ENCODE data around the gene PCNP. TPM values are rescaled to one million over a fixed set of nuclear protein-coding genes. Genes with fewer than 3 reads are reported as not detected.
"Not testable (repeated sequence)": the region's sequence is repeated elsewhere in the genome, so short reads cannot be mapped to it uniquely, and the experiment has no call there.

Gene PCNP, protein sequence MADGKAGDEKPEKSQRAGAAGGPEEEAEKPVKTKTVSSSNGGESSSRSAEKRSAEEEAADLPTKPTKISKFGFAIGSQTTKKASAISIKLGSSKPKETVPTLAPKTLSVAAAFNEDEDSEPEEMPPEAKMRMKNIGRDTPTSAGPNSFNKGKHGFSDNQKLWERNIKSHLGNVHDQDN
- 100 to 1,000 TPM; 196 to 205 TPM for total RNA-seq

DNA sequence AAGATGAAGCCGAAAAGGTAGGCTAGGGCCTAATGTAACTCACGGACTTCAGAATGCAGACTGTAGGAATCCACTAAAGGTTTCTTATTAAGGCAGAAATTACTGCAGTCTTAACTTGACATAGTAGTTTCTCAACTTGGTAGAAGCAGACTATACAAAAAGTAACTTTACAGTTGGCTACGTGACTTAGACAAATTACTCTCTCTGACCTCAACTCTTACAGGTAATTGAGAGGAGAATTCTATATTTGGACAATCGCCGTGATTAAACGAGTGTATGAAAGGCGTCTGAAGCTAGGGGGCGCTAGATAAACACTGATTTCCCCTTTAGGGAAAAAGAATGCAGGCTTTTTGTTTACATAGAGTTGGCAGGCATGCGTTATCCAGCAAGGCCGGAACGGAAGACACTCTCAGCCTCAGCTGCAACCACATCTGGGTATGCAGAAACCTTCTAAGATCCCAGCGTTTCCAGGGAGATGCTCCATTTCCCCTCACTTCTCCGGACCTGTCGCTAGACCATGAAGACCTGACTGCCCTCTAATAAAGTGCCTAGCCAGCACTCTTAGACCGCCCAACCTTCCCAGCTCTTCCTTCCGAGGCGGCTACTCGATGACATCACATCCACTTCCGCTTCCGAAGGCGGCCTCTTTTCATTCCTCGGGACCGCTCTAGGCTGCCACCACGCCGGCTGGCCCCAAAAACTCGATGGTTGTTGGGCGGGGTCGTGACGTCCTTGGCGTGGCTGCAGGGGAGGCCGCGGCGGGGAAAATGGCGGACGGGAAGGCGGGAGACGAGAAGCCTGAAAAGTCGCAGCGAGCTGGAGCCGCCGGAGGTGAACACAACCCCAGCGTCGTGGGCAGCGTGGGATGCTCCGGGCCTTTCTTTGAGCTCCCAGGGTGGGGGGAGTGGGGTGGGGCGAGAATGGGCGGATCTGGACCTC lies at the start of gene PCNP:
TSS of gene PCNP (plus strand) at position 732 of the 939 bp plus-strand sequence. CDS start at position 768, 36 bp downstream.
- H3K27me3 Mint-ChIP-seq: no peaks in the 10 kb centered on the region

DNA sequence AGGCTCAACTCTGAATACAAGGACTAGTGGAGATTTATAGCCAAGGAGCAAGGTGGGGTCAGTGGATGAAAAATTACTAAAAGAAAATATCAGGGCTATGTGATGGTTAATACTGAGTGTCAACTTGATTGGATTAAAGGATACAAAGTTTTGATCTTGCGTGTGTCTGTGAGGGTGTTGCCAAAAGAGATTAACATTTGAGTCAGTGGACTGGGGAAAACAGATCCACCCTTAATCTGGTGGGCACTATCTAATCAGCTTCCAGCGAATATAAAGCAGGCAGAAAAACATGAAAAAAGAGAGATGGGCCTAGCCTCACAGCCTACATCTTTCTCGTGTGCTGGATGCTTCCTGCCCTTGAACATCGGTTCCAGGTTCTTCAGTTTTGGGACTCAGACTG lies 46.5 kb upstream of the PCNP start:
- ATAC-seq (replicated peaks): no peak
- H3K4me3 Mint-ChIP-seq: no peak overlapping the region
- H3K4me1 Mint-ChIP-seq: peaks cover 32% of the 10 kb centered on the region

More for the DNA sequence above, at the start of gene PCNP:
- Mint-ChIP-seq H3K4me3 (peak within 1 kb of the TSS; percentile 82), H3K27ac (peak within 1 kb of the TSS; percentile 89), H3K9me3 (no peaks in the 10 kb centered on the region), H3K4me1 (peaks cover 36% of the 10 kb centered on the region), H3K36me3 (ENCODE audit: low read depth) (peaks cover 49% of the 10 kb centered on the region)
- ATAC-seq (replicated peaks): peak; percentile 87

DNA sequence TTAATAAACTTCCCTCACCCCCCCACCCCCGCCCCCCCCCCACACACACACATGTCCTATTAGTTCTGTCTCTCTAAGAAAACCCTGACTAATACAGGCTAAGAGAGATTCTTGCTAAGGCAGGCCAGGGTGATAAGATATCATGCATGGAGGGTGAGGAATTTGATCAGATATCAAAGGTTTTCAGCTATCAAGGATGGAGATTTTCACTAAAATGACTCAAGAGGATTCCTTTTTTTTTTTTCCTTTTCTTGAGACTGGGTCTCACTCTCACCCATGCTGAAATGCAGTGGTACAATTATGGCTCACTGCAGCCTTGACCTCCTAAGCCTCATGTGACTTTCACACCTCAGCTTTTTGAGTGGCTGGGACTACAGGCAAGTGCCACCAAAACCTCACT lies 46.1 kb upstream of the PCNP start:
- ATAC-seq (replicated peaks): no peak
- Mint-ChIP-seq H3K9me3 (no peaks in the 10 kb centered on the region), H3K4me1 (peaks cover 33% of the 10 kb centered on the region), H3K36me3 (ENCODE audit: low read depth) (no peaks in the 10 kb centered on the region), H3K27me3 (no peaks in the 10 kb centered on the region), H3K27ac (no peak overlapping the region), H3K4me3 (no peak overlapping the region)

More for the DNA sequence above, 46.5 kb upstream of the PCNP start:
- Mint-ChIP-seq H3K9me3 (no peaks in the 10 kb centered on the region), H3K27me3 (no peaks in the 10 kb centered on the region), H3K36me3 (ENCODE audit: low read depth) (no peaks in the 10 kb centered on the region), H3K27ac (no peak overlapping the region)

DNA sequence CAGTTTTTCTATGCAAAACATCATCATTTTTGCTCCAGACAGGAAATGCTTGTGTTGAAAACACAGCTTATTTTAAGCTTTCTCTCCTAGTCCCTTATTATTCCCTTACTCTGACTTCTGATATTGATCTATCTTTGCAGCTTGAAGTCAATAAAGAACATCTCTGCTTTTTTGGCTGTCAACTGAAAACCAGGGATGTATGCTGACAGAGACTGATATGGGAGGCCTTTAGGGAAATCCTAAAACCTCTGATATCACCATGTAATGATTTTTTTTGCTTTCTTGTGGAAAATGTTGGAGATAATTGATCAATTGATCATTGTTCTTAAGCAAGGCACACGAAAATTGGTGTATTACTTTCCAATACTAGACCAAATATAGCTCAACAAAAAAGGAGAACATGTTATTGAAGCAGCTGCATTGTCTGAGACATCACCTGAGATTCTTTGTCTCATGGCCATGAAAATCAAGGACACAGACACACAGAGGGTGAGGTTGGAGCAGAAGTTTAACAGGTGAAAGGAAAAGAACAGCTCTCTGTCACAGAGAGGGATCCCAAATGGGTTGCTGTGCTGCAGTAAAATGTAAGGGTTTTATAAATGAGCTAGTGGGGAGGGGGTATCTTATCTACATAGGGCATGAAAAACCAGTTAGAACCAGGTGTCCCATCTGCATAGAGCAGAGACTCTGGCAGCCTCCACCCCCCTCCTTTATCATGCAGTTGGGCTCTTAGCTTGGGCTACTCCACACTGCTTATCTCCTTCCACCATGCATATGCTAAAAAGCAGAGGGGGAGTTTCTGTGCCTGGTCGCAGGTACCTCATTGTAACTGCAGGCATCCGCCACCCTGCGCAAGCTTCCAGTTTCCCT lies 43.9 kb upstream of the PCNP start:
- Mint-ChIP-seq H3K36me3 (ENCODE audit: low read depth) (no peaks in the 10 kb centered on the region), H3K27ac (peak overlapping the region; percentile 9), H3K9me3 (no peaks in the 10 kb centered on the region), H3K4me1 (peaks cover 33% of the 10 kb centered on the region), H3K27me3 (no peaks in the 10 kb centered on the region), H3K4me3 (peak overlapping the region; percentile 21)
- ATAC-seq (replicated peaks): no peak

DNA sequence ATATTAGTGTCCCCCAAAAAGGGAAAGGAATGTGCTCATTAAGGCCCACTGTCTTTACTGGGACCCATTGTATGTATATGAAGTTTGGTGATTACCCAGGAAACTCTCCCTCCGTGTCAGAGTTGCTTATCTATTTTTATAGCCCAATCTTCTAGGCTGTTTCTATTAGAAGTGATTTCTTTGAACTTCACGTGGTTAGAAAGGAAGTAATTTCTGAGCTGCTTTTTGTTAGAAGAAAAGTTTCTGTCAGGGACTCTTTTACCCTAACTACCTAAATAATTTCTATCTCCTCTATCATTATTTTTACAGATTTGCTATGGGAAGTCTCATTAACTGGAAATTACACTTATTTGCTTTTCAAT lies 43.3 kb upstream of the PCNP start:
- Mint-ChIP-seq H3K9me3 (no peaks in the 10 kb centered on the region), H3K27ac (peak overlapping the region; percentile 9), H3K4me3 (peak overlapping the region; percentile 21), H3K4me1 (peaks cover 33% of the 10 kb centered on the region), H3K27me3 (no peaks in the 10 kb centered on the region), H3K36me3 (ENCODE audit: low read depth) (no peaks in the 10 kb centered on the region)
- ATAC-seq (replicated peaks): no peak

DNA sequence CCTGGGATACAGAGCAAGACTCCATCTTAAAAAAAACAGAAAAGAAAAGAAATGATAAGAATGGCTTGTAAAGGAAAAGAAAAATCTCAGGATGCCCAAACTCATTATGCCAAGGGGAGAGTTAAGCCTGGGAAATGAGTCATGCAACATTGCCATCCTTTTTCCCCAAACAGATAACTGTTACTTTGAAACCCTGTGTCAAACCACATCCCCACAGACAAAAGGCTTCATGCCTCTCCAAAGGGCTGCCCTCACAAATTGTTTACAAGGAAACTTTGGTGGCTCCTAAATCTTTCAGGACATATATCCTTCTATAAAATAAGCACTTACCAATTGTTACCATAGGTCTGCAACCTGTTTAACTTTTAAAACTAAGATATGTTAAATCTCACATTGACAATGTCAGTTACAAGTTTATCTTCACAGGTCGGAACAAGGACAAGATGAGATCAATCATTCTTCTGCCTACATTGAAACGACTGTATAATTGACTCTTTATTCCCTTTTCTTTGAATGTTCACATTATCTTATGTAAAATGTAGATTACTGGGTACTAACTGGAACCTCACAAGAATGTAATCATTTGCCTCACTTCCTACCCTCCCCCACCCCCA lies 42.4 kb upstream of the PCNP start:
- no peaks in the 10 kb centered on the region for H3K36me3 Mint-ChIP-seq (ENCODE audit: low read depth)
- peaks cover 33% of the 10 kb centered on the region for H3K4me1 Mint-ChIP-seq
- H3K4me3 Mint-ChIP-seq: peak overlapping the region; percentile 21
- H3K27ac Mint-ChIP-seq: peak overlapping the region; percentile 9
- no peaks in the 10 kb centered on the region for H3K27me3 Mint-ChIP-seq
- H3K9me3 Mint-ChIP-seq: no peaks in the 10 kb centered on the region
- peak; percentile 98 for ATAC-seq (replicated peaks)

DNA sequence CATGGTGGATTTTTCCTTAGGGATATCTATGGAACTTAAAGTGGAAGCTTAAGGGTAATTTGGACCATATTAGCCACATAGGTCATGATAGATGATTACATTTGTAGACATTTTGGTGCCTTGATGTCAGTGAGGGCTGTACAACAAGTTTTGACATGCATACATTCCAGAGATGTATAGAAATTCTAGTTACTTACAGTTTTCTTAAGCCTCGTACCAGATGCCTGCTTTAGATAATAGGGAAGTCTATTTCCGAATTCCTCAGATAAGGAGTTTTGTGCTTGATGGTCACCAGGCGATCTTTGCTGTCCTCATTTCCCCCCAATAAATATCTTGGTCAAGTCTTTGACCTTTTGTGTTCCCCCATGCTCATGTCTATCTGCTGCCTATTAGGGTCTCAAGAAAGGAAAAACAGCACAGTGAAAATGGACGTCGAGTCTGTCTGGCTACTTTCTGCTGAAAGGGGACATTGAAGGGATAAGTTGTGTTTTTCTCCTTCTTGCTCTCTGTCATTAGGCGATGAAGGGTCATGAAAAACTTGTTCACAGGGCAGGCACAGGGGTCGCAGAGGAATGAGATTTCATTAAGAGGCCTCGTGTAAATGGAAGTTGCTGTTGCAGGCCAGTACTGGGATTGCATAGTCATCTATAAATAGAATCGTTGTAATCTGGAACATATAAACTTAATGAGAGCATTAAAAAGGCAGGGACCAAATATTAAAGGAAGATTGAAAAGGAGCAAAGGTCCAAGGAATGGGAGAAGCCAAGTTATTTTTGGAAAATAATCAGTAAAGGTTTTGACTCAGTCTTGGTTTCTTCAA lies 41.0 kb upstream of the PCNP start:
- H3K4me1 Mint-ChIP-seq: peaks cover 33% of the 10 kb centered on the region
- H3K4me3 Mint-ChIP-seq: no peak overlapping the region

DNA sequence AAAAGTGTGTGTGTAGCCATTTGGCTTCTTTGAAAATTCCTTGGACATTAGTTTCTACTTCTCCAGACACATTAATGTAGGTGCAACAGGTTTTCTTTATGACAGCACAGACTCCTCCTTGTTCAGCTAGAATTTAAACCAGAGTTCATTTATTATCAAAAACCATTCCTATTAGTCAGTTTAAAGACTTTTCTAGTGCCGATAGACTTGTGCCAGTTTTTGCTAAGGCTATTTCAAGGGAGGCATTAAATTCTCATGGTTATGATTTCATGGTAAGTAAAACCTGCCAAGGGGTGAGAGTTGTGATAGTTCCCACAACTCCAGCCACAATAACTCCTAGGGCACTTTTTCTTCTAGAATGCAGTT lies 40.4 kb upstream of the PCNP start:
- ATAC-seq (replicated peaks): no peak
- peaks cover 33% of the 10 kb centered on the region for H3K4me1 Mint-ChIP-seq
- H3K4me3 Mint-ChIP-seq: no peak overlapping the region
- no peaks in the 10 kb centered on the region for H3K36me3 Mint-ChIP-seq (ENCODE audit: low read depth)
- no peak overlapping the region for H3K27ac Mint-ChIP-seq
- no peaks in the 10 kb centered on the region for H3K9me3 Mint-ChIP-seq
- H3K27me3 Mint-ChIP-seq: no peaks in the 10 kb centered on the region

More for the DNA sequence above, 41.0 kb upstream of the PCNP start:
- peak overlapping the region; percentile 9 for H3K27ac Mint-ChIP-seq
- ATAC-seq (replicated peaks): no peak
- no peaks in the 10 kb centered on the region for H3K27me3 Mint-ChIP-seq
- no peaks in the 10 kb centered on the region for H3K9me3 Mint-ChIP-seq
- no peaks in the 10 kb centered on the region for H3K36me3 Mint-ChIP-seq (ENCODE audit: low read depth)

DNA sequence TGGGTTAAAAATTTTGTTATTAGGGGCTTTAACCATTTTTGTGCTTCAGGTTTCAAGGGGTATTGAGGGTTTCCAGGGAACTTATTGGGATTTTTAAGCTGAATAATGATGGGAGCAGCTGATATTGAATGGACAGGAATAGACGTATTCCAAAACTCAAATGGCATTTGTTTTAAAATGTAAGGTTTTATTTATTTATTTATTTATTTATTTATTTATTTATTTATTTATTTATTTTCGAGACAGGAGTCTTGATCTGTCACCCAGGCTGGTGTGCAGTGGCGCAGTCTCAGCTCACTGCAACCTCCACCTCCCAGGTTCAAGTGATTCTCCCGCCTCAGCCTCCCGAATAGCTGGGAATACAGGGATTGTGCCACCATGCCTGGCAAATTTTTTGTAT lies 38.8 kb upstream of the PCNP start:
- ATAC-seq (replicated peaks): no peak

DNA sequence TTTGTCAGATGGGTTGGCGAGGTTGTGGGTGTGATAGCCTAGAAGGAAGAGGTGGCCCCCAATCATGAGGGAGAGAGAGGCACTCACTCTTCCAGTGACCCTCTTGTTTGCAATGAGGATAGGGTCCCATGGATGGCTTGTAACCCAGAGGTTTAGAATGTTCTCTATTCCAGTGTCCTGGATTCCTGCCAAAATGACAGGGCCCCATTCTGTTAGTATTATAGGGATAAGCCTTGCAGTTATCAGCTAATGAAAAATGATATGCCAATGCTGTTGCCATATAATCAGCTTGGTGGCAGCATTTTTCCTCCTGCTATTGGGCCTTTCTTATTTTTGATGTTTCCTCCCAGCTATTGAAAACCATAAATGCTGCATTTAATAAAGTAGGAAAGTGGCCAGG lies 37.7 kb upstream of the PCNP start:
- Mint-ChIP-seq H3K27ac (no peak overlapping the region), H3K9me3 (peaks cover 4% of the 10 kb centered on the region), H3K36me3 (ENCODE audit: low read depth) (no peaks in the 10 kb centered on the region), H3K4me3 (no peak overlapping the region), H3K27me3 (no peaks in the 10 kb centered on the region), H3K4me1 (peaks cover 12% of the 10 kb centered on the region)
- ATAC-seq (replicated peaks): no peak

More for the DNA sequence above, 38.8 kb upstream of the PCNP start:
- Mint-ChIP-seq H3K4me1 (peaks cover 23% of the 10 kb centered on the region), H3K4me3 (no peak overlapping the region), H3K27ac (no peak overlapping the region), H3K27me3 (no peaks in the 10 kb centered on the region), H3K36me3 (ENCODE audit: low read depth) (no peaks in the 10 kb centered on the region), H3K9me3 (peaks cover 4% of the 10 kb centered on the region)

DNA sequence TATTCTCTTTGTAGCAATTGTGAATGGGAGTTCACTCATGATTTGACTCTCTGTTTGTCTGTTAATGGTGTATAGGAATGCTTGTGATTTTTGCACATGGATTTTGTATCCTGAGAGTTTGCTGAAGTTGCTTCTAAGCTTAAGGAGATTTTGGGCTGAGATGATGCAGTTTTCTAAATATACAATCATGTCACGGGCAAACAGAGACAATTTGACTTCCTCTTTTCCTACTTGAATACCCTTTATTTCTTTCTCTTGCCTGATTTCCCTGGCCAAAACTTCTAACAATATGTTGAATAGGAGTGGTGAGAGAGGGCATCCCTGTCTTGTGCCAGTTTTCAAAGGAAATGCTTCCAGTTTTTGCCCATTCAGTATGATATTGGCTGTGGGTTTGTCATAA lies 37.0 kb upstream of the PCNP start:
- not testable (repeated sequence) for ATAC-seq (replicated peaks); H3K4me1 Mint-ChIP-seq; H3K9me3 Mint-ChIP-seq; H3K27me3 Mint-ChIP-seq; H3K27ac Mint-ChIP-seq; H3K4me3 Mint-ChIP-seq; H3K36me3 Mint-ChIP-seq (ENCODE audit: low read depth)

DNA sequence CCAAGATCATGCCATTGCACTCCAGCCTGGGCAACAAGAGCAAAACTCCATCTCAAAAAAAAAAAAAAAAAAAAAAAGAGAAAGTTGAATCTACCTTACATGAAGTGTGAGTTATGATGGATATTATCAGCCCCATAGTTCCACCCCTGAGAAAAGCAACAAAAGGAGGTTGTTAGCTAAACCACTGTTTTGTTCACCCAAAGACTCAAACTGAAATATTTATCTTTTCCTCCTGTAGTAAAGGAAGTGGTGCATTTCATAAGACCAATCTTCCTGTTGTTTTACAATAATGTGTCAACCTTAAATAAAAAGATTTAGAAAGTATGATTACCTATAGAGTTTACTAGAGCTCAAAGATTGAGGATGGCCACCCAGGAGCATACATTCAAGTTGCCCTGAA lies 31.0 kb upstream of the PCNP start:
- Mint-ChIP-seq H3K27ac (peak overlapping the region; percentile 73), H3K4me3 (peak overlapping the region; percentile 57), H3K36me3 (ENCODE audit: low read depth) (no peaks in the 10 kb centered on the region), H3K9me3 (peaks cover 4% of the 10 kb centered on the region), H3K27me3 (no peaks in the 10 kb centered on the region), H3K4me1 (peaks cover 15% of the 10 kb centered on the region)
- peak; percentile 79 for ATAC-seq (replicated peaks)

DNA sequence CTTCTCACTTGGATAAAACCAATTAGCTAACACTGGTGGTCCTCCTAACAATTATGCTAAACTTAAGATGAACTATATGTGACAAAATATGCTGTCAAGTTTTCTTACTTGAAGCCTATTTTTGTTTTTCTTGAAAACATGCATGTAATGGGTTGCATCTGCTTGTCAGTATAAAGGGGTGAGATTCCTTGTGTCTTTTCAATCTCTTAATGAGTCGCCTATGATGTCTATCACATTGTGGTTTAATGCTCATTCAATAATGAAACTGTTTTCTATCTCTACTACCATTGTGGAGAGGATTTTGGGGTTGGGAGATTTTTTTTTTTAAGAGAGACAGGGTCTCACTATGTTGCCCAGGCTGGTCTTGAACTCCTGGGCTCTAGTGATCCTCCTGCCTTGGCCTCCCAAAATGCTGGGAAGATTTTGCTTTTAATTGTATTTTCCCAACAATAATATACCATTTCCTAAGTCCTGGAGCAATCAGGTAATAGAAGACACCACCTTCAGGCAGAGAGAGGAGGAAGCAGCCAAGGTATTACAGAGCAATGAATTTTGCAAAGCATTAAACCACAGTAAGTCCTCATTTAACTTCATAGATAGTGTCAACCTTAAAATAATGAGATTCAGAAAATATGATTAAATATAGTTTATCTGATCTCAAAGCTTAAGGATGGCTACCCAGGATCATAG lies 29.7 kb upstream of the PCNP start:
- H3K27ac Mint-ChIP-seq: peak overlapping the region; percentile 85
- ATAC-seq (replicated peaks): peak; percentile 75

More for the DNA sequence above, 29.7 kb upstream of the PCNP start:
- H3K4me3 Mint-ChIP-seq: peak overlapping the region; percentile 55
- H3K9me3 Mint-ChIP-seq: peaks cover 4% of the 10 kb centered on the region
- no peaks in the 10 kb centered on the region for H3K36me3 Mint-ChIP-seq (ENCODE audit: low read depth)
- no peaks in the 10 kb centered on the region for H3K27me3 Mint-ChIP-seq
- peaks cover 18% of the 10 kb centered on the region for H3K4me1 Mint-ChIP-seq
